Activated T-cell treated with anti-CD3 and anti-CD28 coated beads for 24 hours (primary cell): ENCODE results near the gene OBSL1.

ENCODE experiments used
- DNase-seq: peaks from one replicate; pipeline ENCODE4 v3.0.0-alpha.2; 2020; ENCODE audit warnings: low read depth

OBSL1 gene

DNA sequence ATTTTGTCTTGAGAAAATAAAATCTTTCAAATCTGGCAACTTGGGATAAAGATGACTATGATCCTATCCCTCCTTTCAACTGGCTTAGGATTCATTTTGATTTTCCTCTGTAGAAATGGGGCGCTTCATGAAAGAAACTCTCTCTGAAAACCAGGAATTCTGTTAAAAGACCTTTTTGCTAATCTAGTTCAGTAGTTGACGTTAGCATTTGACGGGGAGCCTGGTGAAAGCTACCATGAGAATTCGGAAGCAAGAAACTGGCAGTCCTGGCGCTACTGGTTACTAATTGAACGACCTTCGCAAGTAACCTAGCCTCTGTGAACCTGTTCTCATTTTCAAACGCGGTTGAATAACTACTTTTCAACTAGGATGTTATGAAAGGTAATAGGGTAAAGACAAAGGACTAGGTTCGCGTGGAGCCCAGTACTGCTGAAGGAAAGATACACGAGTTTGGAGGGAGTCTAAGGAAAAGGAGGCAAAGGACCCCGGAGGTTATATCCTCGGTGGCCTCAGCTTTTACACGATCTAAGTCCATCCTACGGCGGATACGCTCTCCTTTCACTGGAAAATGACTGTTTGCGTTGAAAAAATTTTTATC lies 25.7 kb upstream of the OBSL1 start:
- no peak for DNase-seq

DNA sequence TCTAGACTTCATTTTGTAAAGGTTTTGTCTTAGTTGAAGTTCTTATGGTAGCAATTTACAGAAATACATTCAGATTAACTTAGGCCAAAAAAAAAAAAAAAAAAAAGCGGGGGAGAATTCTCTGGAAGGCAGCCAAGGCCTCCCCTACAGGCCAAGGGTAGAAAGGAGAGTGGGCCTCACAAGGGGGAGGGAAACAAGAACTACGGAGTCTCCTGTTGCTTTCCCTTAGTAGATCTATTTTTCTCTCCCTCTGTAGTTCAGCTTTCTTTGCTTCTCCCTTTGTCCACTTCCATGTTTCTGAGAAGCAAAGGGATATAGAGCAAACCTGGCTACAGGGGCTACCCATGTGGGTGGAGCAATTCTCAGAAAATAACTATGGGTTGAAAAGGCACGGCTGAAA lies 23.9 kb upstream of the OBSL1 start:
- DNase-seq, result no peak

DNA sequence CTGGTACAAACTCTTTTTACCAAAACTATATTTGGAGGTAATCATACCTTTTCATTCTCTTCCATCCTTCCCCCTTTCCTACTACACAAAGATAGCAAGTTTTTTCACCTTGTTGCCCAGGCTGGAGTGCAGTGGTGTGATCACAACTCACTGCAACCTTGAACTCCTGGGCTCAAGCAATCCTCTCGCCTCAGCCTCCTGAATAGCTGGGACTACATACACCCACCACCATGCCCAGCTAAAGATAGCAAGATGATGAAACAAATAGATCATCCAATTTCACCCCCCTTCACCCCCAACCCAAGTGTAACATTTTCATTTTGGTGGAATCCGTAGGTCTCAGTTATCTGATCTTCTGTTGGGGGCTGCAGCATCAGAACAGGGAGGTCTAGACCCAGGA lies 21.8 kb upstream of the OBSL1 start:
- DNase-seq, result no peak

DNA sequence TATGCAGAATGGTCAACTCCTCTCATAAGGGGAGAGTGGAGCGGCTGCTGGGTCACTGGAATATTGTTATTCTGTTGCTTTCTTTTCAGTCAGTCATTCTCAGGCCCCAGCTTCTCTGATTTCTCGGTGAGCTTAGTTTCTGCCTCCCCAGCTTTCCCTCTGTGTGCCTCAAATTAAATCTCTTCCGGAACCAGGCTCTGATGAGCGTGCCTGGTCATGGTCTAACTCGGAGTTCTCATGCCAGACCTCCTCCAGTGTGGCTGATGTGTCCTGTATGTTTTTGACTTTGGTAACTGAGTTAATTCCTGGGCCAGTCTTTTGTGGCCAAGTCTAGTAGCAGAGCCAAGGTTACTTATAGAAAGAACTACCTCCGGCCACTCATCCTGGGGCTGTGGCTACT lies 21.4 kb upstream of the OBSL1 start:
- no peak for DNase-seq

DNA sequence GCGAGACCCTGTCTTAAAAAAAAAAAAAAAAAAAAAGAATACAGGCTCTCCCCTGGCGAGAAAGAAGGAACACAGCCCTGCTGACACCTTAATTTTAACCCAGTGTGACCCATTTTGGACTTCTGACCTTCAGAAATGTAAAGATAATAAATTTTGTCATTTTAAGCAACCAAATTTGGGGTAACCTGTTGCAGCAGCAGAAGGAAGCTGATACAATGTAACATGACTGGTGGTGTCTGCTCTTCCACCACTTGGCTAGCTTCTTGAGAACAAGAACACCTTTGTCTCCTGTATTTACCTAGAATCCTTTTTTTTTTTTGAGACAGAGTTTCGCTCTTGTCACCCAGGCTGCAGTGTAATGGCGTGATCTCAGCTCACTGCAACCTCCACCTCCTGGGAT lies 19.8 kb upstream of the OBSL1 start:
- no peak for DNase-seq

DNA sequence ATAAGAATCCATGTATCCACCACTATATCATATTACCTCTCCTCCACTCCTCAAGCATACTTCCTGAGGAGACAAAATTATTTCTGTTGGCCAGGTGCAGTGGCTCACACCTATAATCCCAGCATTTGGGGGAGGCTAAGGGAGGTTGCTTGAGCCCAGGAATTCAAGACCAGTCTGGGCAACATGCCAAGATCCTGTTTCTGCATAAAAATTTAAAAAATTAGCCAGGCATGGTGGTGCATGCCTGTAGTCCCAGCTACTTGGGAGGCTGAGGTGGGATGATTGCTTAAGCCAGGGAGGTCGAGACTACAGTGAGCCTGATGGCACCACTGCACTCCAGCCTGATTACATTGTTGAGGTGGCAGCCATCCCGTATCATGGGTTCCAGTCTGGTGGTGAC lies 10.0 kb upstream of the OBSL1 start:
- no peak for DNase-seq

DNA sequence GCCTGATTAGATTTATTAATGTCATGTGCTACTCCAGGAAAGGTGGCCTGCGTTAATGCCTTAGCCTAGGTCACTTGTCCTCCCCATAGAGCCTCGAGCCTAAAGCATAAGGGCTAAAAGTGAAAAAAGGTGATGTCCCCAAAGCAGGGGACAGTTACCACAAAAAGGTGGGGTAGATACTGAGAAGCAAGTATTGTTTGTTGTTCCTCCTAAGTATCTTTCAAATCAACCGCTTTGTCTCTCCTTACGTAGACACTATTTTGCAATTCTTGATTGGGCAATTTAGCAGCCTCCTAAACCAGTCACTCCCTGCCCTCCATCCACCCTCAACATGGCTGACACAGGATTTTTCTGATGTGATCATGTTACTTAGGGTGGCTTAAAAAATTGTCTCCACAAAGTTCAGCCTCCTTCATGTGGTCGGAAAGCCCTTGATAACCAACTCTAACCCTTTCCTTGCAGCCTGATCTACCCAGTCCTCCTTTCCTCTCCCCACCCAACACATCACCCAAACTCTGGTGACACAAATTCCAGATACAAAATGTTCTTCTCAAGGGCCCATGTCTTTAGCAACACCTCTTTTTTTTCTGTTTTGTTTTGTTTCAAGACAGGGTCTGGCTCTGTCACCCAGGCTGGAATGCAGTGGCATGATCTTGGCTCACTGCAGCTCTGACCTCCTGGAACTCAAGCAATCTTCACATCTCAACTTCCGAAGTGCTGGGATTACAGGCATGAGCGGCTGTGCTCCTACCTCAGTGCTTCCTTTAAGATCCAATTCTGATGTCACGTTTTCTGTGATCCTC lies 7.7 kb upstream of the OBSL1 start:
- DNase-seq, result no peak

DNA sequence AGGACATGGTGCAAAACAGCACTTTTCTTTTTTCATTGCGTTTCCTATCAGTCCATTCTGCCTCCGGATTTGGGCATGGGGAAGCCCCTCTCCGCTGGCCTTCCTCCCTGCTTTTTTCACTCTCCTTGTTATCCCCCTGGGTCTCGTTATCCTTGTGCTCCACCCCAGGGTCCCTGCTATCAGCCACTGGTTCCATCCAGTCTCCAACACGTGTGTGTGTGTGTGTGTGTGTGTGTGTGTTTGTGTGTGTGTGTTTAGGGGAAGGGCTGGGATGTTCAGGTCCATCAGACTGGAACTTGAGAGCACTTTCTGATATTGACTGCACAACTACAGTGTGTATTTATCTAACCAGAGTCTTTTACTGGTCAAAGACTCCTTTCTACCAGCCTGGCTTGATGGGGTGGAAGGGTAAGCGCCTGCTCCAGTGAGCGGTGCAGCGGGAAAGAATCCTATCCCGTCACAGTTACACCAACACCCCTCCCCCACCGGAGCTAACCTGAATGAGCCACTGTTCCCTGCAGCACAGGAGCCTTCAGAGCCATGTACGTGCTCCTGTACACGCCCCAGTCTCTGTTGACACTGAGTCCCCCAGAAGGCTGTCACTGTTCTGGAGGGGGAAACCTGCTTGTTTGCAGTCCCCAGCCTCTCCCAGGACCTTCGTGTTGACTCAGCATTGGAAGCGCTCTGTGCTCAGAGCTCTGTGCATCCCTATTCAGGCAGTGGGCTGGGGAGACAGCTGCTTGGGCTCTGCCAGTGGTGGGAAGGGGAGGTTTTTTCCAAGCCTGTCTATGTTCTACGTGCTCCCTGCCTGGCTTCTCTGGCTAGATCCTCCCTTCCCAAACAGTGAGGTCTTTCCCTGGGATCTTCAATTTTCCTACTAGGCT lies 5.4 kb upstream of the OBSL1 start:
- DNase-seq, result no peak

DNA sequence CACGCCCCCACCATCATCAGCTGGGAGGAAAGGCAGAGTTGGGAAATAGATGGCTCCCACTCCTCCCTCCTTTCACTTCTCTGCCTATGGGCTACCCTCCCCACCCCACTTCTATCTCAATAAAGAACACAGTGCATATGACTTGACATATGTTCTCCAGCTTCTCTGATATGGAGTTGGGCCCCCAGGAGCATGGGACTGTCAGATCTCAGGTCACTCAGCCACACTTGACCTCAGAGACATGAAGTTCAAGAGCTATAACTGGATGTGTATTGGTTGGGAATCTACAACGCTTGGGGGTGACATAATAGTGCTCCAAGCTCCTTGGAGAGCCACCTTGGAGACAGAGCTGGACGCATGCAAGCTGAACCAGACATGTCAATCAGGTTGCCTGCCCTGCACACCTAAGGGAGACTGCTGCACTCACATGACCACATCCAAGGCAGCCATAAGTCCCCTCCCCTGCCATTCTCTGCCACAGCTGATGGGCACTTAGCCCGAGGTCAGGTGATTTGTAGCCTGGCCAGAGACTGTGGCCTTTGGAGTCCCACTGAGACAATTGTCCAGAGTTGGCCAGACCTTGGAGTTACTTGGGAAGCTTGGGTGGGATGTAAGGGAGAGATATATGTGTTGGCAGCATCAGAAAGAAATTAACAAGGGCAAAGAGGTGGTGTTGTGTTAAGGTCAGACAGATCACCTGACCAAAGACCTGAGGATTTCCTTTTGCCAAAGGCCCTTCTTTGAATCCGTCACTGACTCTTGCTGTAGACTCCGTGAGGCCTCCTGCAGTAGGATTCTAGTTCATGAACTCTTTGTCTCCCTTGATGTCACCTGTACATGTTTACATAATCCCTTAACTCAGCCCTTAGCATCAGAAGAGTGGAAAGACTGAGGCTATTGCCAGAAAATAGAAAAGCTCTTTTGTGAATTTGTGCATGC lies 4.5 kb upstream of the OBSL1 start:
- no peak for DNase-seq

DNA sequence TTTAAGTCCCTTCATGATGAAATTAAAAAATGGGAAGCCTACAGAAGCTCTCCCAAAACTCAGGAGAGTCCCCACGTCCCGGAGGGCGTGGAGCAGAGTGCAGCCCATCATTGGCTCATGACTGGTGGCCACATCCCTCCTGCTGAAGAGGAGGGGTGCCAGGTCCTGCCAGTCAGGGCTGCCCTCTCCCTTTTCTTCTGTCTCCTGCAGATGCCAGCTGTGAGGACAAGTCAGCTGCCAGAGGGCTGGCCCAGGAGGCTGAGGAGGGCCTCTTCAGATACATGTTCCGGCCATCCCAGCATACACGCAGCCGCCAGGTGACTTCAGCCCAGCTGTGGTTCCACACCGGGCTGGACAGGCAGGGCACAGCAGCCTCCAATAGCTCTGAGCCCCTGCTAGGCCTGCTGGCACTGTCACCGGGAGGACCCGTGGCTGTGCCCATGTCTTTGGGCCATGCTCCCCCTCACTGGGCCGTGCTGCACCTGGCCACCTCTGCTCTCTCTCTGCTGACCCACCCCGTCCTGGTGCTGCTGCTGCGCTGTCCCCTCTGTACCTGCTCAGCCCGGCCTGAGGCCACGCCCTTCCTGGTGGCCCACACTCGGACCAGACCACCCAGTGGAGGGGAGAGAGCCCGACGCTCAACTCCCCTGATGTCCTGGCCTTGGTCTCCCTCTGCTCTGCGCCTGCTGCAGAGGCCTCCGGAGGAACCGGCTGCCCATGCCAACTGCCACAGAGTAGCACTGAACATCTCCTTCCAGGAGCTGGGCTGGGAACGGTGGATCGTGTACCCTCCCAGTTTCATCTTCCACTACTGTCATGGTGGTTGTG lies 3.4 kb upstream of the OBSL1 start:
- no peak for DNase-seq

DNA sequence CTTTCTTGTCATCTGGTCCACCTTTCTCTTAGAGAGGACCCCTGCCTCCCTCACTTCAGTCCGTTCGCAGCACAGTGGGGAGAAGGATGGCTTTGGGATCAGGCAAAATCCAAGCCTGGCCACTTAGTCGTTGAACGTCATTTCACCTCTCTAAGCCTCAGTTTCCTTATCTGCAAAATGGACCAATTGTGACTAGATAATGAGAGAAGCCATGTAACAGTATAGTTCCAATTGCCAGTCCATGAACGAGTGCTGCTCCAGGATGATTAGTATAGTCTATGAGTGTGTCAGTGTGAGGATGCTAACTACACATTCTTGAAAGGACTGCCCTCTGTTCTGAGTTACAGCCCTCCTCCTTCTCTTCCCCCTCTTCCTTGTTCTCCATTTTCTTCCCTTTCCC lies 1.8 kb upstream of the OBSL1 start:
- DNase-seq, result no peak

DNA sequence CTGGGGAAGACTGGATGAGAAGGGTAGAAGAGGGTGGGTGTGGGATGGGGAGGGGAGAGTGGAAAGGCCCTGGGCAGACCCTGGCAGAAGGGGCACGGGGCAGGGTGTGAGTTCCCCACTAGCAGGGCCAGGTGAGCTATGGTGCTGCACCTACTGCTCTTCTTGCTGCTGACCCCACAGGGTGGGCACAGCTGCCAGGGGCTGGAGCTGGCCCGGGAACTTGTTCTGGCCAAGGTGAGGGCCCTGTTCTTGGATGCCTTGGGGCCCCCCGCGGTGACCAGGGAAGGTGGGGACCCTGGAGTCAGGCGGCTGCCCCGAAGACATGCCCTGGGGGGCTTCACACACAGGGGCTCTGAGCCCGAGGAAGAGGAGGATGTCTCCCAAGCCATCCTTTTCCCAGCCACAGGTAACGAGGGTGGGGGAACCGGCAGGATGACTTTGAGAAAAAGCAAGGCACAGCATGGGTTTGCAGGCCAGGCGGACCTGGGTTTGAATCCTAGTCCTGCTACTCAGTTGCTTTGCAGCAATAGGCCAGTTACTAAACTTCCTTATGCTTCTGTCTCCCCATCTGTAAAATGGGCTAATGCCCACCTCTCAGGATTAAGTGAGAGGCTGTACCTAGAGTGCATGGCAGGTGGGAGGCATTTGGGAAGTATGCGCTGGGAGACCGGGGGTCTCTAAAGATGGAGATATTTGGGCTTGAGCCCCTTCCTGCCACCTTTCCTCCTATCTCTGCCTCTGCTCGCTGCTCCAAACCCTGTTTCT lies 1.1 kb upstream of the OBSL1 start, which contains the start of gene INHA:
Gene INHA (plus strand): TSS at position 74 of the 765 bp plus-strand sequence. CDS start 65 bp downstream, at position 139.
- DNase-seq, result no peak

DNA sequence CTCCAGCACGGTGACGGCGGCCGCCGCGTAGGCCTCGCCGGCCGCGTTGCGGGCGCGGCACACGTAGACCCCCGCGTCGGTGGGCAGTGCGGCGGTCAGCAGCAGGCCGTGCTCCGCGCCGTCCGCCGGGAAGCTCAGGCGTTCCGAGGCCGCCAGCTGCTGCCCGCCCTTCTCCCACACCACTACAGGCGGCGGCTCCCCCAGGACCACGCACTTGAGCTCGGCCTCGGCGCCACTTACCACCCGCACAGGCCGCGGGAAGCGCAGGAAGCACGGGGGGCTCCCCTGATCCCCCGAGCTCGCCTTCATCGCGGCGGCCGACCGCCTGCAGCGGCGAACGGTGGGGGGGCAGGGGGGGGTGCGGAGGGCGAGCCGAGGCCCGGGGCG lies 422 bp downstream of the OBSL1 start:
- no peak for DNase-seq

DNA sequence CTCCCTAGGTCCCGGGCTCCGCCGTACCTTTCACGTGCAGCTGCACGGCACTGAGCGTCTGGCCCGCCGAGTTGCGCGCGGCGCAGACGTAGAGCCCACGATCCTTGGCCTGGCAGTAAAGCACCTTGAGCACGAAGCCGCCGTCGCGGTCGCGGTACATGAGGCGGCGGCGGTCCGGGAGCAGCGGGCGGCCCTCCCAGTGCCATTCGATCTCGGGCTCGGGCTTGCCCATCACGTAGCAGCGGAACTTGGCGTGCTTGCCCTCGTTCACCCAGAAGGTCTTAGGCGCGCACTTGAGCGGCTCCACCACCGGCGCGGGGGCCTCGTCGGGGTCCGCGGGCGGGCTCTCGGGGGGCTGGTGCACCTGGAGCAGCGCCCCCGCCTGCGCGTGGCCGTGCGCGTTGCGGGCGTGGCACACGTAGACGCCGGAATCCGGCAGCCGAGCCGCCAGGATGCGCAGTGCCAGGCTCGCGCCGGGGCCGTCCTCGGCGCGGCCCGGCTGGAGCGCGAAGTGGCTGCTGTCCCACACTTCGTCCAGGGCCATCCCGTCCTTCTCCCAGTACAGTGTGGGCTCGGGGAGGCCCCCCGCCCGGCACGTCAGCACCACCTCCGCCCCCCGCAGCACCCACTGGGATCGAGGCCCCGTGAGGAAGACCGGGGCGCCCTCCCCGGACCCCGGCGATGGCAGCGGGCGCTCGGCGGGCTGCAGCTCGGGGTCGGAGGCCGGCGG lies 980 bp downstream of the OBSL1 start:
- DNase-seq, result no peak

DNA sequence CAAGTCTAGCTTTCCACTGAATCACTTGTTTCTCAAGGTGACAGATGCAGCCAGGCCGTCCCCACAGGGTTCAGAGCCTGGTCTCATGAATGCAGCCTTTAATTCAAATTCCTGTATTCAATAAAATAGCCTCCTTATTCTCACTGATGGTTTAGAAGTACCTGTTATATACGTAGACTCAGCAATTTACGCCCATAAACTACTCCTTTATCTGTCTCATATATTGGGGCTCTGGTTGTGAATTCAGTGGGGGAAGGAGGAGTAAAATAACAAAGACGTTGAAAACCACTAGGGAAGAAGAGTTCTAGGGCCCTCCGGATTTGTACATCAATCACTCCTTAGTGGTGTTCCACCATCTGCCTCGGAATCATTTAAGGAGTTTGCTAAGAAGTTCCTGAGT lies 1.7 kb downstream of the OBSL1 start:
- DNase-seq, result no peak

DNA sequence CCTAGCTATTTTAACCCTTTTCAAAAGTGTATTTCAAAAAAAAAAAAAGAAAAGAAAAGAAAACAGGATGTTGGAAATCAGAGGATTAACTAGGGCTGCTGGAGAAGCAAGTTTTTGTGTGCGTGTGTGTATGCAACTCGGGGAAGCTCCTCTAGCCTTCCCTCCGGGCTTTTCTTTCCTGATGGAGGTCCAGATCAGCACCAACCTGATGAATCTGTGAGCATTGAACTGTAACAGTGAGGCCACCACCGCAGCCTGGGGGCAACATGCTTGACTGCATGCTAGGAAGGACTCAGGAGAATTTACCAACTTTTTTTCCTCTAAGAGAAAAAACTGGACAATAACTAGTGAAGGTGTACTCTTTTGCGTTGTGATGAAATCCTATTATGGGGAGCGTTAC lies 2.3 kb downstream of the OBSL1 start:
- no peak for DNase-seq

DNA sequence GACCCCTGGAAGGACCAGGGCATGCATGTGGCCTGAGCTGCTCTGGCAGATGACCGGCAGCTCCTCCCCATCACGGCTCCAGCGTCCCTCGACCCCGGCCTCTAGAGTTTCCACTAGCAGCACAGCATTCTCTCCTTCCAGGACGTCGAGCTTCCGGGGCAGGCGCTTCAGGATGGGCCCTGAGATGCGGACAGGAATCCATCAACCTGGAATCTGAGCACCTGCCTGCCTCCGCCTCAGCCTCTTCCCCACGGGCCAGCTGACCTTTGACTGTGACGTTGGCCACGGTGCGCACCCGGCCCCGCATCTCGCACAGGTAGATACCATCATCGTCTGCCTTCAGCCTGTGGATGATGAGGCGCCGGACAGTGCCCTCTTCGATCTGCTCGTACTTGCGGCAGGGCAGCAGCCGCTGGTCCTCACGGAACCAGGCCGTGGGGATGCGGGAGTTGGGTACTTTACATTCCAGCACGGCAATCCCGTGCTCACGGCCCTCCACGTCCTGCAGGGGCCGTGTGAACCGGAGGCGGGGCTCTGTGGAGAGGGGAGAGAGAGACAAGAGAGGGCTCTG lies 3.5 kb downstream of the OBSL1 start:
- DNase-seq, result no peak

DNA sequence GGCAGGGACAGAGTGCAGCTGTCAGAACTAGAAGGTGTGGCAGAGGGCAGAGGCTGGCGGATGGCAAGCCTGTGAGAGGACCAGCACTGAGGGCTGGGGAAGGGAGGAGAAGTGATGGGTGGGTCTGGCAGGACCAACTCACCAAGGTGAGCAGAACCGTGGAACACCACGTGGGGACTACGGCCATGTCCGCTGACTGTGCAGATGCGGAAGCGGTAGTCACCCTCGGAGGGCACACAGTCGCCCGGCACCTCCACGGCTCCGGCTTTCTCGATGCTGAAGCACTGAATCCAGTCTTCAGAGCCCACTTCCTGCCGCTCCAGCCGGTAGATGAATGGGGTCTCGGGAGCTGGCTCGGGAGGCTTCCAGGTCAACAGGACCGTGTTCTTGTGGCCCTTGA lies 4.2 kb downstream of the OBSL1 start:
- DNase-seq, result no peak

DNA sequence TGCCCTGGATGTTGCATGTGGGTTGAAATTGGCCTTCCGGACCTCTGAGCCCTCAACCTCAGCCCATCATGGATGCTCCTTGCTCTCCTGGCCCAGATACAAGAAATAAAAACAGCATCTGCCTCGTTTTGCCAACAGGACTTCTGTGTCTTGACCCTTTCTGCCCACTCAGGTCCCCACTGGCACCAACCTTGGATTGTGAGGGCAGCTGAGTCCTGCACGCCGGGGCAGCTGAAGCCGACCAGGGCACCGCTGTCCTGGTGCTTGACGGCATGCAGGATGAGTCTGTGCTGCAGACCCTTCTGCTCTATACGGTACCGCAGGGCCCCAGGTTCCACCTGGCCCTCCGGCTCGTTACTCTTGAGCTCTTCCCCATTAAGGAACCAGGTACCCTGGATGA lies 4.7 kb downstream of the OBSL1 start:
- no peak for DNase-seq
